ENCODE measurements around the gene GATAD2B. TPM values are rescaled to one million over a fixed set of nuclear protein-coding genes. Genes with fewer than 3 reads are reported as not detected.

The GATAD2B gene
- total RNA-seq, 4 donors from 2014 or later, result 9.7 to 16.6 (median 12.0) TPM

DNA sequence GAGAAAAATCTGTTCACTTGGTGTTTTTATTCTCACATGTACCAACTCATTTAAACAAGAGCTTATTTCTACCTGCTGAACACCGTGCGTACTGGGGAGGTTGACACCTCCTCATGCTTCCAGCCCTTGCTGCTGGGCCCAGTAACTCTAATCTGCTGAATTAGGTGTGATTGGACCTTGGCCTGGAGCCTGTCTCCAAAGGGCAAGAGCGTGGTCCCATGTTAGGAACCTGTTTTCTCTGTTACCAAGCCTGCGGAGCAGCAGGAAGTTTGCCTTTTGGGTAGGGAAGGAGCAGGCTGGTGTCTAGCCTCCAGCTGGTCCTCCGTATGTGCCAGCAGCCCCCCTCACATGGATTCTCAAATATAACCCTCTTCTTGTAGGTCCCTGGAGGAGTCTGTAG is 158.5 kb downstream of the GATAD2B start:
- peaks cover 0 to 3% (median 0%) of the 10 kb centered on the region in 3 donors for H3K4me1 ChIP-seq
- peaks cover 19 to 99% (median 40%) of the 10 kb centered on the region in 3 donors for H3K36me3 ChIP-seq
- H3K27me3 ChIP-seq, result no peaks in the 10 kb centered on the region
- no peak for DNase-seq
- peak overlapping the region in 1 of 4 donors; percentile 49 for H3K27ac ChIP-seq
- TF ChIP-seq, protein P1, sequence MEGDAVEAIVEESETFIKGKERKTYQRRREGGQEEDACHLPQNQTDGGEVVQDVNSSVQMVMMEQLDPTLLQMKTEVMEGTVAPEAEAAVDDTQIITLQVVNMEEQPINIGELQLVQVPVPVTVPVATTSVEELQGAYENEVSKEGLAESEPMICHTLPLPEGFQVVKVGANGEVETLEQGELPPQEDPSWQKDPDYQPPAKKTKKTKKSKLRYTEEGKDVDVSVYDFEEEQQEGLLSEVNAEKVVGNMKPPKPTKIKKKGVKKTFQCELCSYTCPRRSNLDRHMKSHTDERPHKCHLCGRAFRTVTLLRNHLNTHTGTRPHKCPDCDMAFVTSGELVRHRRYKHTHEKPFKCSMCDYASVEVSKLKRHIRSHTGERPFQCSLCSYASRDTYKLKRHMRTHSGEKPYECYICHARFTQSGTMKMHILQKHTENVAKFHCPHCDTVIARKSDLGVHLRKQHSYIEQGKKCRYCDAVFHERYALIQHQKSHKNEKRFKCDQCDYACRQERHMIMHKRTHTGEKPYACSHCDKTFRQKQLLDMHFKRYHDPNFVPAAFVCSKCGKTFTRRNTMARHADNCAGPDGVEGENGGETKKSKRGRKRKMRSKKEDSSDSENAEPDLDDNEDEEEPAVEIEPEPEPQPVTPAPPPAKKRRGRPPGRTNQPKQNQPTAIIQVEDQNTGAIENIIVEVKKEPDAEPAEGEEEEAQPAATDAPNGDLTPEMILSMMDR (IDR thresholded peaks at IDR 0.05), result no peak
- TF ChIP-seq POLR2A (IDR thresholded peaks at IDR 0.05), result no peak
- WGBS, 2 donors, result 89% methylated on average over 4 of the region's 5 CpGs; no CpG with 5 or more reads in 1 of the 2 donors
- no peak overlapping the region for H3K4me3 ChIP-seq
- intact Hi-C loops (cut with DNase I), result no loop called here
- no peaks in the 10 kb centered on the region for H3K9me3 ChIP-seq

DNA sequence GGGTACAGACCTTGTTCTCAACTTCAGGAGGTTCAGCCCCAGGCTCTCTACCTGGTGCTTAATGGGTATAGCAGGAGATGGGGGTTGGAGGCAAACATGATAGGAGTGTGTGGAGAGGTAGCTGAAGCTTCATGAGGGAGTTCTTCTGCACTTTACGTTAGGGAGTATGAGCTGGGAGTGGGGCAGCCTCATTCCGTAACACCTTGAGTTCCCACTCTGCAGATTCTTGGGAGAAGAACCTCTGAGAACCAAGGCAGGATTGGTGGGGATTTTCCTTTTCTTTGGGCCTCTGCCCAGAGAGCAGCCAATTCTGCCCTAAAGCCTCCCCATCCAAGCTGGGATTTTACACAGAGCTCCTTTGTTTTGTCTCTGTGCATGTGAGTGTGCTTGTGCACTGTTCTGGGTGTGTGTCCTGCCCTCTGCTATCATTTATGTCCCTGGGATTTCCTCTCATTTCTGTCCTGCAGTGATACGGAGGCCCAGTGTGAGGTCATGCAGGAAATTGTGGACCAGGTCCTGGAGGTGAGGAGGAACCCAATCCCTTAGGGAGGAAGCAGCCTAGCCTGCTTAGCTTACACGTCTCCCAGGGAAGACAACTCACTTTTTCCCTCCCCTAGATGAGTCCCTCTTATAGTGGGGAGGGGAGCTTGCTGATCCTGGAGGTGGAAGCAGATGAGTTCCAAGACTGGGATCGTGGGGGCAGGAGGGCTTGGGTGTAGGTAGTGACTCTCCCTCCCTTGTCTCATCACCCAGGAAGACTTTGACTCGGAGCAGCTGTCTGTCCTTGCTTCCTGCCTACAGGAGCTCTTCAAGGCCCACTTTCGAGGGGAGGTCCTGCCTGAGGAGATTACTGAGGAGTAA is 159.2 kb downstream of the GATAD2B start:
- peaks cover 24 to 99% (median 46%) of the 10 kb centered on the region in 3 donors for H3K36me3 ChIP-seq
- H3K4me3 ChIP-seq, result no peak overlapping the region
- no peak for DNase-seq
- no peaks in the 10 kb centered on the region for H3K9me3 ChIP-seq
- H3K4me1 ChIP-seq, result peaks cover 0 to 3% (median 0%) of the 10 kb centered on the region in 3 donors
- H3K27me3 ChIP-seq, result no peaks in the 10 kb centered on the region
- H3K27ac ChIP-seq, result peak overlapping the region in 3 of 4 donors; percentile 6 to 49 (median 11)
- TF ChIP-seq, protein P1 (IDR thresholded peaks at IDR 0.05), result no peak
- TF ChIP-seq POLR2A (IDR thresholded peaks at IDR 0.05), result no peak
- intact Hi-C loops (cut with DNase I), result no loop called here
- 60 to 84% methylated on average over 3 to 5 of the region's 7 CpGs for WGBS, 2 donors

DNA sequence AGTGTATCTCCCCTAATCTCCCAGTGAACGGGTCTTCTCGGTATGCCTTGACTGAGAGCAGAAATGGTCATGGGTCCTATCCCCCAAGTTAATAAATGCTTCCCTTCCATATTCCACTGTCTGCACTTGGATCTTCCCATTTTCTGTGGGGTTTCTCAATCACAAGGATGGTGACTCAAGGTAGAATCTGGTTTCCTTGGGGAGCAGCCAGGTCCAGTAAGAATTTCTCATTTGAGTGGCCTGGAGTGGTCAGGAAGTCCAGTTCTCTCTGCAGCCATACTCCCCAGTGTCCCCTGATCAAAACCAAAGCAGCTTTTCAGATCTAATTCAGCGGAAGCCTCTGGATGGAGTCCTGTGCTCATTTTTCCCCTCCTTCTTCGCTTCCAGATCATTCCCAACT is 162.3 kb downstream of the GATAD2B start:
- TF ChIP-seq POLR2A (IDR thresholded peaks at IDR 0.05), result no peak
- TF ChIP-seq, protein P1 (IDR thresholded peaks at IDR 0.05), result no peak
- DNase-seq, result no peak
- H3K4me3 ChIP-seq, result no peak overlapping the region
- H3K27ac ChIP-seq, result no peak overlapping the region
- no peaks in the 10 kb centered on the region for H3K27me3 ChIP-seq
- peaks cover 0 to 3% (median 0%) of the 10 kb centered on the region in 3 donors for H3K4me1 ChIP-seq
- WGBS, 2 donors, result 93% methylated on average over 4 of the region's 4 CpGs
- peaks cover 15 to 100% (median 60%) of the 10 kb centered on the region in 3 donors for H3K36me3 ChIP-seq
- intact Hi-C loops (cut with DNase I), result no loop called here
- H3K9me3 ChIP-seq, result no peaks in the 10 kb centered on the region

Small RNA genes within 50 kb of the gene (small RNA-seq; reads per million reads assigned to genes)
- gene AL831737.1, result 0 reads per million in 4 donors
- gene MIR6737, result 0 to 0.14 (median 0) reads per million in 4 donors
- 0 reads per million in 4 donors for gene RF00019

Other genes with a start within 250 kb of the GATAD2B start
- gene NPR1, start 244.3 kb downstream of the GATAD2B start, total RNA-seq, result 10 to 100 TPM in 2 of 4 donors, 1 to 10 TPM in 2; 1.8 to 15.6 (median 6.4) TPM
- gene INTS3, start 194.9 kb downstream of the GATAD2B start, total RNA-seq, result 10 to 100 TPM; 24.6 to 27.9 (median 26.2) TPM
- gene SLC27A3, start 147.6 kb downstream of the GATAD2B start, total RNA-seq, result 10 to 100 TPM in 2 of 4 donors, 1 to 10 TPM in 2; 7.6 to 15.0 (median 11.2) TPM
- gene DENND4B, start 23.7 kb upstream of the GATAD2B start, total RNA-seq, result 10 to 100 TPM in 3 of 4 donors, 1 to 10 TPM in 1; 5.9 to 31.7 (median 14.1) TPM
- 10 to 100 TPM in 1 of 4 donors, 1 to 10 TPM in 3; 7.5 to 13.2 (median 8.0) TPM for gene CRTC2, start 35.6 kb upstream of the GATAD2B start, total RNA-seq
- 10 to 100 TPM; 42.5 to 74.2 (median 58.8) TPM for gene SLC39A1, start 40.6 kb upstream of the GATAD2B start, total RNA-seq
- gene CREB3L4, start 44.9 kb upstream of the GATAD2B start, total RNA-seq, result 10 to 100 TPM in 1 of 4 donors, 1 to 10 TPM in 3; 3.7 to 14.4 (median 8.1) TPM
- gene JTB, start 54.7 kb upstream of the GATAD2B start, total RNA-seq, result 100 to 1,000 TPM; 144 to 225 (median 204) TPM
- gene RAB13, start 63.4 kb upstream of the GATAD2B start, total RNA-seq, result 10 to 100 TPM; 24.1 to 45.8 (median 35.5) TPM
- 1,000 to 10,000 TPM in 3 of 4 donors, 100 to 1,000 TPM in 1; 688 to 4,009 (median 2,458) TPM for gene RPS27, start 67.8 kb upstream of the GATAD2B start, total RNA-seq
- under 1 TPM in 2 of 4 donors, not detected in 2; 0.09 to 0.19 TPM for gene NUP210L, start 232.1 kb upstream of the GATAD2B start, total RNA-seq

All from esophagus squamous epithelium (tissue), 5 donors.